H9 (cell line): Measurements from ENCODE around the gene UBE2U. TPM values are rescaled to one million over a fixed set of nuclear protein-coding genes. Genes with fewer than 3 reads are reported as not detected.

Experiments used
- DNase-seq: peaks from one replicate; pipeline ENCODE4 v3.0.0-alpha.2; 2017
- H2AFZ ChIP-seq: one replicate; pipeline ENCODE4 v1.6.1; 2013; ENCODE audit warnings: mild to moderate bottlenecking, low read length, control low read depth, moderate library complexity
- H2AK5ac ChIP-seq: 2 replicates; pipeline ENCODE4 v1.6.1; 2013; ENCODE audit warnings: low read length, control low read depth, mixed read lengths; ENCODE audit not compliant: insufficient read length
- H2BK120ac ChIP-seq: one replicate; pipeline ENCODE4 v1.6.1; 2013; ENCODE audit warnings: low read depth, mild to moderate bottlenecking, low read length, control low read depth, inconsistent platforms; ENCODE audit not compliant: poor library complexity, severe bottlenecking
- H2BK12ac ChIP-seq: 2 replicates; pipeline ENCODE4 v1.6.1; 2013; ENCODE audit warnings: low read length, control low read depth, mixed read lengths, low read depth; ENCODE audit not compliant: insufficient read length
- H2BK15ac ChIP-seq: 2 replicates; pipeline ENCODE4 v1.6.1; 2013; ENCODE audit warnings: low read depth, low read length, control low read depth
- H2BK20ac ChIP-seq: one replicate; pipeline ENCODE4 v1.6.1; 2013; ENCODE audit warnings: low read depth, mild to moderate bottlenecking, low read length, control low read depth, inconsistent platforms; ENCODE audit not compliant: poor library complexity, severe bottlenecking
- H2BK5ac ChIP-seq: 2 replicates; pipeline ENCODE4 v1.6.1; 2013; ENCODE audit warnings: low read length, control low read depth, mixed read lengths; ENCODE audit not compliant: insufficient read length
- H3K14ac ChIP-seq: 2 replicates; pipeline ENCODE4 v1.6.1; 2013; ENCODE audit warnings: low read length, control low read depth; ENCODE audit not compliant: insufficient read depth
- H3K18ac ChIP-seq: 2 replicates; pipeline ENCODE4 v1.6.1; 2013; ENCODE audit warnings: low read depth, mild to moderate bottlenecking, mixed read lengths, low read length, control low read depth; ENCODE audit not compliant: insufficient read length
- H3K23ac ChIP-seq: 2 replicates; pipeline ENCODE4 v1.6.1; 2013; ENCODE audit warnings: low read length, control low read depth, mixed read lengths, low read depth; ENCODE audit not compliant: insufficient read length
- H3K23me2 ChIP-seq: 2 replicates; pipeline ENCODE4 v1.6.1; 2013; ENCODE audit warnings: low read depth, mild to moderate bottlenecking, mixed read lengths, low read length, control low read depth; ENCODE audit not compliant: insufficient read length, poor library complexity, severe bottlenecking
- H3K27ac ChIP-seq: 2 replicates; pipeline ENCODE4 v1.5.1; 2013; ENCODE audit warnings: low read length, control low read depth, mixed read lengths, low read depth; ENCODE audit not compliant: insufficient read length
- H3K27me3 ChIP-seq: 2 replicates; pipeline ENCODE4 v1.6.1; 2013; ENCODE audit warnings: low read length, control low read depth, inconsistent platforms; ENCODE audit not compliant: insufficient read depth
- H3K4ac ChIP-seq: 2 replicates; pipeline ENCODE4 v1.6.1; 2013; ENCODE audit warnings: low read depth, mild to moderate bottlenecking, control low read depth, inconsistent platforms, low read length, moderate library complexity
- H3K4me1 ChIP-seq: 2 replicates; pipeline ENCODE4 v1.6.1; 2013; ENCODE audit warnings: low read length, control low read depth, inconsistent platforms; ENCODE audit not compliant: insufficient read depth
- H3K4me2 ChIP-seq: 2 replicates; pipeline ENCODE4 v1.6.1; 2013; ENCODE audit warnings: low read length, control low read depth, mixed read lengths; ENCODE audit not compliant: insufficient read length, insufficient read depth
- H3K56ac ChIP-seq: 2 replicates; pipeline ENCODE4 v1.6.1; 2013; ENCODE audit warnings: low read depth, mild to moderate bottlenecking, mixed read lengths, low read length, control low read depth; ENCODE audit not compliant: insufficient read length
- H3K79me1 ChIP-seq: 2 replicates; pipeline ENCODE4 v1.6.1; 2013; ENCODE audit warnings: low read depth, mild to moderate bottlenecking, moderate library complexity, low read length, control low read depth, inconsistent platforms; ENCODE audit not compliant: insufficient read depth, poor library complexity, severe bottlenecking
- H3K79me2 ChIP-seq: 2 replicates; pipeline ENCODE4 v1.6.1; 2013; ENCODE audit warnings: low read length, control low read depth, inconsistent platforms; ENCODE audit not compliant: insufficient read depth
- H3K9ac ChIP-seq: 2 replicates; pipeline ENCODE4 v1.6.1; 2013; ENCODE audit warnings: low read length, control low read depth, mixed read lengths; ENCODE audit not compliant: insufficient read length; ENCODE audit errors: extremely low read depth
- H3K9me3 ChIP-seq: one replicate; pipeline ENCODE4 v1.6.1; 2013; ENCODE audit warnings: low read depth, low read length, inconsistent platforms; ENCODE audit not compliant: control insufficient read depth
- H3T11ph ChIP-seq: one replicate; pipeline ENCODE4 v1.6.1; 2013; ENCODE audit warnings: mild to moderate bottlenecking, low read length, control low read depth, inconsistent platforms
- H4K20me1 ChIP-seq: one replicate; pipeline ENCODE4 v1.6.1; 2013; ENCODE audit not compliant: control insufficient read depth, insufficient read length, insufficient read depth
- H4K5ac ChIP-seq: 2 replicates; pipeline ENCODE4 v1.6.1; 2013; ENCODE audit warnings: low read depth, mild to moderate bottlenecking, mixed read lengths, low read length, control low read depth; ENCODE audit not compliant: insufficient read length
- H4K8ac ChIP-seq: replicated peaks from 2 replicates; pipeline ENCODE4 v1.6.1; 2013; ENCODE audit warnings: low read length, control low read depth, mixed read lengths, low read depth; ENCODE audit not compliant: insufficient read length
- H4K91ac ChIP-seq: 2 replicates; pipeline ENCODE4 v1.6.1; 2013; ENCODE audit warnings: low read depth, mild to moderate bottlenecking, moderate library complexity, mixed read lengths, low read length, control low read depth; ENCODE audit not compliant: insufficient read length
- H3K27ac Mint-ChIP-seq, 3 experiments: 2 replicates in 2 of 3; 3 replicates in 1 of 3; pipeline ENCODE4 v1.8.0; 2020 to 2021; ENCODE audit warnings: mixed read lengths in 3 of 3, mild to moderate bottlenecking in 1 of 3, moderate library complexity in 1 of 3
- H3K27me3 Mint-ChIP-seq: 2 replicates; pipeline ENCODE4 v1.8.0; 2021; ENCODE audit warnings: low read depth, mild to moderate bottlenecking, moderate library complexity, mixed read lengths
- H3K36me3 Mint-ChIP-seq, 3 experiments: 2 replicates in 2 of 3; 3 replicates in 1 of 3; pipeline ENCODE4 v1.8.0; 2020 to 2021; ENCODE audit warnings: low read depth in 3 of 3, mixed read lengths in 3 of 3; ENCODE audit not compliant: insufficient read depth in 1 of 3
- H3K4me1 Mint-ChIP-seq, 2 experiments: 2 replicates each; pipeline ENCODE4 v1.8.0; 2020; ENCODE audit warnings: mixed read lengths in 2 of 2
- H3K4me3 Mint-ChIP-seq, 2 experiments: 2 replicates in 1 of 2; 3 replicates in 1 of 2; pipeline ENCODE4 v1.8.0; 2020 to 2021; ENCODE audit warnings: mild to moderate bottlenecking in 2 of 2, mixed read lengths in 2 of 2, moderate library complexity in 1 of 2
- H3K9me3 Mint-ChIP-seq, 2 experiments: 2 replicates in 1 of 2; 3 replicates in 1 of 2; pipeline ENCODE4 v1.8.0; 2020; ENCODE audit warnings: mild to moderate bottlenecking in 2 of 2, mixed read lengths in 2 of 2, moderate library complexity in 1 of 2
- WGBS: extraction: QIAGEN DNeasy Blood & Tissue Kit; methylation state at CpG from one replicate; pipeline ENCODE4 v1.1.7; 2013; ENCODE audit warnings: missing lambda C conversion rate, low lambda C conversion rate, mixed read lengths; ENCODE audit not compliant: insufficient read length; ENCODE audit errors: extremely low coverage; 5-methylcytosine and 5-hydroxymethylcytosine counted together
- total RNA-seq: library from RNA; stranded (reverse); gene quantifications from 2 replicates; pipeline ENCODE4 v1.2.1, GENCODE V29; 2021
- TF ChIP-seq, protein P1 (sequence below): fragments of 200-600 bp; sonication (generic); conservative IDR thresholded peaks from 3 replicates; pipeline ENCODE4 v1.8.0; 2021; ENCODE audit warnings: antibody characterized with exemption, mild to moderate bottlenecking

Gene UBE2U
- total RNA-seq, 1 experiment from 2014 or later, result not detected

DNA sequence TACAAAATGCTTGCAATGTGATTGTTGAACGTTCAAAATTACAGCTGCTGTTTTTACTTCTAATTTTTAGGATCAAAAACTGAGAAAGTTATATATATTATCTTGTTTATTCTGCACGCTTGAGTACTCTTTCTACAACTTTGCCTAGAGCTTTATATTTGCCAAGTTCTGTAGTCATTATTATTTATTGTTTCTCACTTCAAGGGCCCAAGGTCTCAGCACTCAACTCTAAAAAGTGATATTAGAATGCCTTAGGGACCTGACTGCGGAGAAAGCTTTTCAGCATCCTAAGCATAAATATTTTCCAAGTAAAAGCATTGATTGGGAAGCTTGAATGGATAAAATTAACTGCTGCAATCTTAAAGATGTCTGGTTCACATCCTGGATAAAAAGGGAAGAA, 83.6 kb downstream of the UBE2U start:
- Histone ChIP-seq H3K79me2 (no peaks in the 10 kb centered on the region), H3K14ac (no peak overlapping the region), H2BK15ac (no peak overlapping the region), H3K18ac (no peak overlapping the region), H3K9me3 (no peaks in the 10 kb centered on the region), H4K8ac (no peak overlapping the region), H3K27ac (no peak overlapping the region), H3K79me1 (no peaks in the 10 kb centered on the region), H3K23me2 (no peaks in the 10 kb centered on the region), H2BK120ac (no peak overlapping the region), H3K56ac (no peak overlapping the region), H3K23ac (no peak overlapping the region), H3K4ac (no peak overlapping the region), H2BK20ac (no peak overlapping the region), H4K91ac (no peak overlapping the region), H3K9ac (no peak overlapping the region), H3K4me2 (no peak overlapping the region), H3K27me3 (no peaks in the 10 kb centered on the region), H4K5ac (no peak overlapping the region), H3K4me1 (no peaks in the 10 kb centered on the region; the same call in 1 of the 2 replicates), H3T11ph (no peak overlapping the region), H4K20me1 (no peaks in the 10 kb centered on the region), H2AFZ (no peak overlapping the region), H2BK5ac (no peak overlapping the region), H2BK12ac (no peak overlapping the region), H2AK5ac (no peak overlapping the region)
- no peak overlapping the region for H3K27ac Mint-ChIP-seq
- TF ChIP-seq, protein P1, sequence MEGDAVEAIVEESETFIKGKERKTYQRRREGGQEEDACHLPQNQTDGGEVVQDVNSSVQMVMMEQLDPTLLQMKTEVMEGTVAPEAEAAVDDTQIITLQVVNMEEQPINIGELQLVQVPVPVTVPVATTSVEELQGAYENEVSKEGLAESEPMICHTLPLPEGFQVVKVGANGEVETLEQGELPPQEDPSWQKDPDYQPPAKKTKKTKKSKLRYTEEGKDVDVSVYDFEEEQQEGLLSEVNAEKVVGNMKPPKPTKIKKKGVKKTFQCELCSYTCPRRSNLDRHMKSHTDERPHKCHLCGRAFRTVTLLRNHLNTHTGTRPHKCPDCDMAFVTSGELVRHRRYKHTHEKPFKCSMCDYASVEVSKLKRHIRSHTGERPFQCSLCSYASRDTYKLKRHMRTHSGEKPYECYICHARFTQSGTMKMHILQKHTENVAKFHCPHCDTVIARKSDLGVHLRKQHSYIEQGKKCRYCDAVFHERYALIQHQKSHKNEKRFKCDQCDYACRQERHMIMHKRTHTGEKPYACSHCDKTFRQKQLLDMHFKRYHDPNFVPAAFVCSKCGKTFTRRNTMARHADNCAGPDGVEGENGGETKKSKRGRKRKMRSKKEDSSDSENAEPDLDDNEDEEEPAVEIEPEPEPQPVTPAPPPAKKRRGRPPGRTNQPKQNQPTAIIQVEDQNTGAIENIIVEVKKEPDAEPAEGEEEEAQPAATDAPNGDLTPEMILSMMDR, result no peak
- no peaks in the 10 kb centered on the region; a peak in 1 of 5 replicates for H3K9me3 Mint-ChIP-seq
- H3K4me1 Mint-ChIP-seq, result peaks cover 6 to 7% of the 10 kb centered on the region in 2 experiments
- WGBS, result no CpG with 5 or more reads among the region's 3 CpGs
- DNase-seq, result no peak
- no peak overlapping the region for H3K4me3 Mint-ChIP-seq
- peaks cover 2% of the 10 kb centered on the region; the same call in 1 of the 2 replicates for H3K27me3 Mint-ChIP-seq
- no peaks in the 10 kb centered on the region for H3K36me3 Mint-ChIP-seq
